Small intestine (tissue), 7 donors: Measurements from ENCODE around the gene DCHS1. TPM values are rescaled to one million over a fixed set of nuclear protein-coding genes. Genes with fewer than 3 reads are reported as not detected.

Experiments used
- DNase-seq, 2 donors: peaks; one replicate each; pipeline versions ENCODE4 v3.0.0 to v3.0.0-alpha.2; 2013
- FAIRE-seq: peaks from 2 replicates; lab custom pipeline; 2012; peaks lifted over from hg19 to GRCh38; lab: Jason Lieb, UNC
- H3K27ac ChIP-seq, 3 donors: one replicate each; pipeline ENCODE4 v1.5.1; 2013; ENCODE audit warnings: low read length in 2 of 3, mild to moderate bottlenecking in 2 of 3, control low read depth in 1 of 3, inconsistent platforms in 1 of 3, low read depth in 1 of 3, moderate library complexity in 1 of 3
- H3K27me3 ChIP-seq, 3 donors: one replicate each; pipeline ENCODE4 v1.6.1; 2013; ENCODE audit warnings: low read length in 3 of 3, inconsistent platforms in 1 of 3; ENCODE audit not compliant: control insufficient read depth in 3 of 3, insufficient read depth in 3 of 3
- H3K36me3 ChIP-seq, 3 donors: one replicate each; pipeline ENCODE4 v1.6.1; 2013; ENCODE audit warnings: low read length in 3 of 3, inconsistent platforms in 1 of 3, low read depth in 1 of 3, mild to moderate bottlenecking in 1 of 3, moderate library complexity in 1 of 3; ENCODE audit not compliant: control insufficient read depth in 3 of 3, insufficient read depth in 2 of 3
- H3K4me1 ChIP-seq, 3 donors: one replicate each; pipeline ENCODE4 v1.6.1; 2013; ENCODE audit warnings: low read length in 2 of 3, inconsistent platforms in 1 of 3, low read depth in 1 of 3, mild to moderate bottlenecking in 1 of 3, moderate library complexity in 1 of 3; ENCODE audit not compliant: control insufficient read depth in 3 of 3, insufficient read depth in 2 of 3
- H3K4me3 ChIP-seq, 3 donors: one replicate each; pipeline ENCODE4 v1.5.1; 2013; ENCODE audit warnings: low read length in 3 of 3, control low read depth in 1 of 3, inconsistent platforms in 1 of 3, low read depth in 1 of 3, mild to moderate bottlenecking in 1 of 3, moderate library complexity in 1 of 3
- H3K9me3 ChIP-seq, 2 donors: one replicate each; pipeline ENCODE4 v1.6.1; 2013; ENCODE audit warnings: low read depth in 1 of 2, low read length in 1 of 2; ENCODE audit not compliant: control insufficient read depth in 2 of 2, insufficient read depth in 1 of 2
- WGBS, 3 donors: extraction: QIAGEN DNeasy Blood & Tissue Kit; methylation state at CpG; one replicate each; pipeline ENCODE4 v1.1.7; 2013; 5-methylcytosine and 5-hydroxymethylcytosine counted together
- polyA plus RNA-seq, 4 donors: library from polyadenylated mRNA; stranded (reverse) in 3 of 4; unstranded in 1 of 4; fragments of 200-250 nt in 3 of 4; fragments of 120-200 nt in 1 of 4; gene quantifications; one replicate each; pipeline versions ENCODE4 v1.2.1 to v1.2.3, GENCODE V29; 2013
- donor health status: healthy with polysubstance abuse.
- donor health status: control.
- donor health status: control.
- donor health status: Bipolar disorder and iron deficiency.
- donor health status: healthy.

Gene DCHS1
- polyA plus RNA-seq, 4 donors, result under 0.01 to 10.7 (median 3.6) TPM

GRCh38 chr11:6586434-6587359 lies 68.9 kb downstream of the DCHS1 start:
- Histone ChIP-seq H3K27ac (no peak overlapping the region), H3K9me3 (peaks cover 0 to 10% of the 10 kb centered on the region in 2 donors), H3K36me3 (peaks cover 0 to 12% (median 0%) of the 10 kb centered on the region in 3 donors), H3K4me1 (no peaks in the 10 kb centered on the region), H3K4me3 (no peak overlapping the region), H3K27me3 (no peaks in the 10 kb centered on the region)
- no peak for DNase-seq
- no peak for FAIRE-seq
- WGBS, 3 donors, result 82 to 97% (median 93%) methylated on average over 25 of the region's 25 CpGs

DNA sequence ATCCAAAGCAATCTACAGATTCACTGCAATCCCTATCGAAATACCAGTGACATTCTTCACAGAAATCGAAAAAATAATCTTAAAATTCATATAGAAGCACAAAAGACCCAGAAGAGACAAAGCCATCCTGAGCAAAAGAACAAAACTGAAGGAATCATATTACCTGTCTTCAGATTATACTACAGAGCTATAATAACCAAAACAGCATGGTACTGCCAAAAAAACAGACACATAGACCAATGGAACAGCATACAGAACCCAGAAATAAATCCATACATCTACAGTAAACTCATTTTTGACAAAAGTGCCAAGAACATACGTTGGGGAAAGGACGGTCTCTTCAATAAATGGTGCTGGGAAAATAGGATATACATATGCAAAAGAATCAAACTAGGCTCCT lies 71.1 kb downstream of the DCHS1 start:
- Histone ChIP-seq H3K4me3 (no peak overlapping the region), H3K36me3 (peaks cover 0 to 25% (median 0%) of the 10 kb centered on the region in 3 donors), H3K27me3 (no peaks in the 10 kb centered on the region), H3K9me3 (peaks cover 0 to 10% of the 10 kb centered on the region in 2 donors), H3K4me1 (no peaks in the 10 kb centered on the region), H3K27ac (no peak overlapping the region)
- no peak for DNase-seq
- WGBS, 3 donors, result 92 to 97% (median 95%) methylated on average over 4 of the region's 4 CpGs
- FAIRE-seq, result no peak

- Histone ChIP-seq H3K4me1 (no peaks in the 10 kb centered on the region), H3K27ac (no peak overlapping the region), H3K36me3 (peaks cover 0 to 27% (median 0%) of the 10 kb centered on the region in 3 donors), H3K4me3 (no peak overlapping the region), H3K27me3 (no peaks in the 10 kb centered on the region), H3K9me3 (peaks cover 0 to 10% of the 10 kb centered on the region in 2 donors)
- FAIRE-seq (no peak), DNase-seq (no peak)
- WGBS, 3 donors, result 100% methylated on average over 1 of the region's 1 CpG
Observed at GRCh38 chr11:6583584-6583983, 72.0 kb downstream of the DCHS1 start.

GRCh38 chr11:6579681-6580080 lies 75.9 kb downstream of the DCHS1 start:
- H3K4me3 ChIP-seq, result no peak overlapping the region
- H3K36me3 ChIP-seq, result peaks cover 0 to 15% (median 0%) of the 10 kb centered on the region in 3 donors
- no peaks in the 10 kb centered on the region for H3K4me1 ChIP-seq
- no peak overlapping the region for H3K27ac ChIP-seq
- H3K27me3 ChIP-seq, result no peaks in the 10 kb centered on the region
- no peak for FAIRE-seq
- DNase-seq, result no peak
- 87 to 96% (median 96%) methylated on average over 2 of the region's 2 CpGs for WGBS, 3 donors
- H3K9me3 ChIP-seq, result no peaks in the 10 kb centered on the region

GRCh38 chr11:6578134-6578533 lies 77.5 kb downstream of the DCHS1 start:
- no peak for FAIRE-seq

GRCh38 chr11:6576471-6577373 lies 78.9 kb downstream of the DCHS1 start:
- H3K4me3 ChIP-seq, result no peak overlapping the region
- peaks cover 0 to under 1% (median 0%) of the 10 kb centered on the region in 3 donors for H3K27me3 ChIP-seq
- no peaks in the 10 kb centered on the region for H3K9me3 ChIP-seq
- no peaks in the 10 kb centered on the region for H3K4me1 ChIP-seq
- no peak overlapping the region for H3K27ac ChIP-seq
- WGBS, 3 donors, result 49 to 67% (median 67%) methylated on average over 6 of the region's 6 CpGs
- DNase-seq (peak in 1 of 2 donors; percentile 24), FAIRE-seq (no peak)
- peaks cover 0 to 15% (median 0%) of the 10 kb centered on the region in 3 donors for H3K36me3 ChIP-seq

More at GRCh38 chr11:6578134-6578533, 77.5 kb downstream of the DCHS1 start:
- Histone ChIP-seq H3K27me3 (no peaks in the 10 kb centered on the region), H3K9me3 (no peaks in the 10 kb centered on the region), H3K4me1 (no peaks in the 10 kb centered on the region), H3K36me3 (peaks cover 0 to 15% (median 0%) of the 10 kb centered on the region in 3 donors), H3K27ac (no peak overlapping the region), H3K4me3 (no peak overlapping the region)
- no peak for DNase-seq
- 86 to 100% (median 94%) methylated on average over 1 of the region's 1 CpG for WGBS, 3 donors

DNA sequence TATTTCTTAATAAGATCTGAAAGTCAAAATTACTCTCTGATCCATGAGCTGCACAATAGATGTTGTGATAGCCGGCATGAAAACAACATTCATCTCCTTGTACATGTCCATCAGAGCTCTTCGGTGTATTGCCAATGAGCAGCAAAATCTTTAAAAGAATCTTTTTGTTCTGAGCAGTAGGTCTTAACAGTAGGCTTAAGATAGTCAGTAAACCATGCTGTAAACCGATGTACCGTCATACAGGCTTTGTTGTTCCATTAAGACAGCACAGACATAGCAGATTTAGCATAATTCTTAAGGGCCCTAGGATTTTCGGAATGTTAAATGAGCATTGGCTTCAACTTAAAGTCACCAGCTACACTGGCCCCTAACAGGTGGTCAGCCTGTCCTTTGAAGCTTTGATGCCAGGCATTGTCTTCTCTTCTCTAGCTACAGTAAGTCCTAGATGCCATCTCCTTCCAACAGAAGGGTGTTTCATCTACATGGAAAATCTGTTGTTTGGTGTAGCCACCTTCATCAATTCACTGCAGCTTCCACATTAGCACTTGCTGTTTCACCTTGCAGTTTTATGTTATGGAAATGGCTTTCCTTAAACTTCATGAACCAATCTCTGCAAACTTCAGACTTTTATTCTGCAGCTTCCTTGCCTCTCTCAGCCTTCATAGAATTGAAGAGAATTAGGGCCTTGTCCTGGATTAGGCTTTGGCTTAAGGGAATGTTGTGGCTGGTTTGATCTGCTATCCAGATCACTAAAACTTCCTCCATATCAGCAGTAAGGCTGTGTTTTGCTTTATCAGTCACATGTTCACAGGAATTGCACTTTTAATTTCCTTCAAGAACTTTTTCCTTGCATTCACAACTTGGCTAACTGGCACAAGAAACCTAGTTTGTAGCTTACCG lies 80.5 kb downstream of the DCHS1 start:
- Histone ChIP-seq H3K27me3 (peaks cover 0 to 12% (median 0%) of the 10 kb centered on the region in 3 donors), H3K4me3 (no peak overlapping the region), H3K4me1 (no peaks in the 10 kb centered on the region), H3K9me3 (no peaks in the 10 kb centered on the region), H3K27ac (no peak overlapping the region), H3K36me3 (peaks cover 0 to 17% (median 0%) of the 10 kb centered on the region in 3 donors)
- FAIRE-seq, result no peak
- 80 to 86% (median 83%) methylated on average over 6 of the region's 6 CpGs for WGBS, 3 donors
- no peak for DNase-seq
